ENCODE results near the gene LRRC23. TPM values are rescaled to one million over a fixed set of nuclear protein-coding genes. Genes with fewer than 3 reads are reported as not detected.

The LRRC23 gene
- total RNA-seq, 1 experiment from 2014 or later, result 8.0 TPM

DNA sequence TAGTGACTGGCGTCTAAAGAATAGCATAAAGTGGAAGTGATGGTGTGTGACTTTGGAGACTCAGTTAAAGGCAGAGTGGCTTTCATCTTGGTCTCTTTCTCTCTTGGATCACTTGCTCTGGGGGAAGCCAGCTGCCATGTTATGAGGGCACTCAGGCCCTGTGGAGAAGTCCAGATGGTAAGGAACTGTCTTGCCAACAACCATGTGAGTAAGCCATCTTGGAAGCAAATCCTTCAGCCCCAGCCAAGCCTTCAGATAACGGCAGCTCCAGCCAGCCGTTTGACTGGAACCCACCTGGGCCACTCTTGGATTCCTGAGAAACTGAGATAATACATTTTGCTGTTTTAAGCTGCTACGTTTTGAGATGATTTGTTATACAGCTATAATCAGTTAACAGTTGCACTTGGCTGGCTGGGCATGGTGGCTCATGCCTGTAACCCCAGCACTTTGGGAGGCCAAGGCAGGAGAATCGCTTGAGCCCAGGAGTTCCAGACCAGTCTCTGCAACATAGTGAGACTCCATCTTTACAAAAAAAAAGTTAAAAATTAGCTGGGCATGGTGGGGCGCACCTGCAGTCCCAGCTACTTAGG lies 7.7 kb upstream of the LRRC23 start:
- DNase-seq (ENCODE audit: low read depth, low spot score), result no peak
- no peak for ATAC-seq

More for the DNA sequence above, 7.7 kb upstream of the LRRC23 start:
- ChIA-PET RAD21 (ENCODE audit: low non-redundant PET in 1 of 2, low total read pairs in 2 of 2, uncharacterized antibody in 2 of 2, unreplicated experiment in 2 of 2) (no interaction called here), CTCF (no interaction called here), POLR2A (interaction anchor here (1.1 kb wide), 1 partner anchor 47 kb away, joined by 3 read pairs; the partner anchor contains the start of genes C12orf57 and RNU7-1)
- Histone ChIP-seq H3K27ac (ENCODE audit: low read depth, low read length) (no peak overlapping the region), H3K9me3 (ENCODE audit: control insufficient read depth in 1 of 2, insufficient read depth in 1 of 2, low read depth in 1 of 2, low read length in 2 of 2) (no peaks in the 10 kb centered on the region), H2AFZ (ENCODE audit: low read depth, low read length, poor library complexity, severe bottlenecking) (no peak overlapping the region), H3K36me3 (ENCODE audit: control insufficient read depth in 1 of 2, insufficient read depth in 2 of 2, low read length in 2 of 2) (no peaks in the 10 kb centered on the region), H3K4me1 (ENCODE audit: control insufficient read depth in 1 of 2, insufficient read depth in 2 of 2, low read length in 2 of 2) (peaks cover 0 to 13% of the 10 kb centered on the region in 2 experiments; a peak in 3 of 4 replicates), H3K27me3 (ENCODE audit: insufficient read depth, low read length) (no peaks in the 10 kb centered on the region), H3K4me3 (replicated peaks in 1 of 2; ENCODE audit: low read depth in 1 of 2, low read length in 2 of 2) (no peak overlapping the region), H3K9ac (ENCODE audit: low read length) (no peak overlapping the region), H3K9me2 (ENCODE audit: insufficient read depth) (no peaks in the 10 kb centered on the region), H3K79me2 (ENCODE audit: insufficient read depth, low read length) (no peaks in the 10 kb centered on the region), H3K4me2 (ENCODE audit: low read length) (no peak overlapping the region), H4K20me1 (ENCODE audit: insufficient read depth) (no peaks in the 10 kb centered on the region)
- no TSS peak for BruUV-seq (replicated peaks)
- intact Hi-C loops (cut with micrococcal nuclease), result no loop called here
- TF ChIP-seq POLR2AphosphoS5 (IDR thresholded peaks at IDR 0.05; ENCODE audit: low read depth, low read length), result no peak
- no peak for TF ChIP-seq ZNF274 (IDR thresholded peaks at IDR 0.05; ENCODE audit: low read depth, low read length)
- no peak for TF ChIP-seq SRF (IDR thresholded peaks at IDR 0.05; ENCODE audit: low read depth)
- TF ChIP-seq FOSL1 (IDR thresholded peaks at IDR 0.05; ENCODE audit: low read depth), result no peak
- no peak for TF ChIP-seq CBX3 (IDR thresholded peaks at IDR 0.05; ENCODE audit: low read depth)
- TF ChIP-seq, protein P1, sequence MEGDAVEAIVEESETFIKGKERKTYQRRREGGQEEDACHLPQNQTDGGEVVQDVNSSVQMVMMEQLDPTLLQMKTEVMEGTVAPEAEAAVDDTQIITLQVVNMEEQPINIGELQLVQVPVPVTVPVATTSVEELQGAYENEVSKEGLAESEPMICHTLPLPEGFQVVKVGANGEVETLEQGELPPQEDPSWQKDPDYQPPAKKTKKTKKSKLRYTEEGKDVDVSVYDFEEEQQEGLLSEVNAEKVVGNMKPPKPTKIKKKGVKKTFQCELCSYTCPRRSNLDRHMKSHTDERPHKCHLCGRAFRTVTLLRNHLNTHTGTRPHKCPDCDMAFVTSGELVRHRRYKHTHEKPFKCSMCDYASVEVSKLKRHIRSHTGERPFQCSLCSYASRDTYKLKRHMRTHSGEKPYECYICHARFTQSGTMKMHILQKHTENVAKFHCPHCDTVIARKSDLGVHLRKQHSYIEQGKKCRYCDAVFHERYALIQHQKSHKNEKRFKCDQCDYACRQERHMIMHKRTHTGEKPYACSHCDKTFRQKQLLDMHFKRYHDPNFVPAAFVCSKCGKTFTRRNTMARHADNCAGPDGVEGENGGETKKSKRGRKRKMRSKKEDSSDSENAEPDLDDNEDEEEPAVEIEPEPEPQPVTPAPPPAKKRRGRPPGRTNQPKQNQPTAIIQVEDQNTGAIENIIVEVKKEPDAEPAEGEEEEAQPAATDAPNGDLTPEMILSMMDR (IDR thresholded peaks at IDR 0.05 in 2 of 3, conservative IDR thresholded peaks at IDR 0.05 in 1 of 3; ENCODE audit: borderline replicate concordance in 1 of 3, insufficient read depth in 1 of 3, low read depth in 2 of 3, low read length in 2 of 3), result no peak
- TF ChIP-seq, protein P2, sequence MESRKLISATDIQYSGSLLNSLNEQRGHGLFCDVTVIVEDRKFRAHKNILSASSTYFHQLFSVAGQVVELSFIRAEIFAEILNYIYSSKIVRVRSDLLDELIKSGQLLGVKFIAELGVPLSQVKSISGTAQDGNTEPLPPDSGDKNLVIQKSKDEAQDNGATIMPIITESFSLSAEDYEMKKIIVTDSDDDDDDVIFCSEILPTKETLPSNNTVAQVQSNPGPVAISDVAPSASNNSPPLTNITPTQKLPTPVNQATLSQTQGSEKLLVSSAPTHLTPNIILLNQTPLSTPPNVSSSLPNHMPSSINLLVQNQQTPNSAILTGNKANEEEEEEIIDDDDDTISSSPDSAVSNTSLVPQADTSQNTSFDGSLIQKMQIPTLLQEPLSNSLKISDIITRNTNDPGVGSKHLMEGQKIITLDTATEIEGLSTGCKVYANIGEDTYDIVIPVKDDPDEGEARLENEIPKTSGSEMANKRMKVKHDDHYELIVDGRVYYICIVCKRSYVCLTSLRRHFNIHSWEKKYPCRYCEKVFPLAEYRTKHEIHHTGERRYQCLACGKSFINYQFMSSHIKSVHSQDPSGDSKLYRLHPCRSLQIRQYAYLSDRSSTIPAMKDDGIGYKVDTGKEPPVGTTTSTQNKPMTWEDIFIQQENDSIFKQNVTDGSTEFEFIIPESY (IDR thresholded peaks at IDR 0.05; ENCODE audit: extremely low read depth, insufficient replicate concordance, low read length), result no peak
- TF ChIP-seq, protein P3, sequence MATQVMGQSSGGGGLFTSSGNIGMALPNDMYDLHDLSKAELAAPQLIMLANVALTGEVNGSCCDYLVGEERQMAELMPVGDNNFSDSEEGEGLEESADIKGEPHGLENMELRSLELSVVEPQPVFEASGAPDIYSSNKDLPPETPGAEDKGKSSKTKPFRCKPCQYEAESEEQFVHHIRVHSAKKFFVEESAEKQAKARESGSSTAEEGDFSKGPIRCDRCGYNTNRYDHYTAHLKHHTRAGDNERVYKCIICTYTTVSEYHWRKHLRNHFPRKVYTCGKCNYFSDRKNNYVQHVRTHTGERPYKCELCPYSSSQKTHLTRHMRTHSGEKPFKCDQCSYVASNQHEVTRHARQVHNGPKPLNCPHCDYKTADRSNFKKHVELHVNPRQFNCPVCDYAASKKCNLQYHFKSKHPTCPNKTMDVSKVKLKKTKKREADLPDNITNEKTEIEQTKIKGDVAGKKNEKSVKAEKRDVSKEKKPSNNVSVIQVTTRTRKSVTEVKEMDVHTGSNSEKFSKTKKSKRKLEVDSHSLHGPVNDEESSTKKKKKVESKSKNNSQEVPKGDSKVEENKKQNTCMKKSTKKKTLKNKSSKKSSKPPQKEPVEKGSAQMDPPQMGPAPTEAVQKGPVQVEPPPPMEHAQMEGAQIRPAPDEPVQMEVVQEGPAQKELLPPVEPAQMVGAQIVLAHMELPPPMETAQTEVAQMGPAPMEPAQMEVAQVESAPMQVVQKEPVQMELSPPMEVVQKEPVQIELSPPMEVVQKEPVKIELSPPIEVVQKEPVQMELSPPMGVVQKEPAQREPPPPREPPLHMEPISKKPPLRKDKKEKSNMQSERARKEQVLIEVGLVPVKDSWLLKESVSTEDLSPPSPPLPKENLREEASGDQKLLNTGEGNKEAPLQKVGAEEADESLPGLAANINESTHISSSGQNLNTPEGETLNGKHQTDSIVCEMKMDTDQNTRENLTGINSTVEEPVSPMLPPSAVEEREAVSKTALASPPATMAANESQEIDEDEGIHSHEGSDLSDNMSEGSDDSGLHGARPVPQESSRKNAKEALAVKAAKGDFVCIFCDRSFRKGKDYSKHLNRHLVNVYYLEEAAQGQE (IDR thresholded peaks at IDR 0.05; ENCODE audit: low read depth), result no peak
- TF ChIP-seq, protein P4, sequence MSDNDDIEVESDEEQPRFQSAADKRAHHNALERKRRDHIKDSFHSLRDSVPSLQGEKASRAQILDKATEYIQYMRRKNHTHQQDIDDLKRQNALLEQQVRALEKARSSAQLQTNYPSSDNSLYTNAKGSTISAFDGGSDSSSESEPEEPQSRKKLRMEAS (IDR thresholded peaks at IDR 0.05), result no peak
- TF ChIP-seq RAD21 (IDR thresholded peaks at IDR 0.05; ENCODE audit: low read depth), result no peak
- TF ChIP-seq, protein P5, sequence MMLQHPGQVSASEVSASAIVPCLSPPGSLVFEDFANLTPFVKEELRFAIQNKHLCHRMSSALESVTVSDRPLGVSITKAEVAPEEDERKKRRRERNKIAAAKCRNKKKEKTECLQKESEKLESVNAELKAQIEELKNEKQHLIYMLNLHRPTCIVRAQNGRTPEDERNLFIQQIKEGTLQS (IDR thresholded peaks at IDR 0.05), result no peak
- no peak for TF ChIP-seq ELF1 (IDR thresholded peaks at IDR 0.05; ENCODE audit: borderline replicate concordance, low read depth)
- TF ChIP-seq SIN3A (IDR thresholded peaks at IDR 0.05; ENCODE audit: low read depth), result no peak
- no peak for TF ChIP-seq POLR2A (IDR thresholded peaks at IDR 0.05; ENCODE audit: borderline replicate concordance, extremely low read depth, insufficient read depth, insufficient read length)

Data from HCT116 (cell line).